Immature natural killer cell (primary cell): ENCODE results near the gene FARP2. TPM values are rescaled to one million over a fixed set of nuclear protein-coding genes. Genes with fewer than 3 reads are reported as not detected.
"Not testable (repeated sequence)": the region's sequence is repeated elsewhere in the genome, so short reads cannot be mapped to it uniquely, and the experiment has no call there.

Experiments used
- DNase-seq, 3 donors: peaks; one replicate each; pipeline ENCODE4 v3.0.0; 2022; ENCODE audit warnings: mixed read lengths in 1 of 3
- H3K27ac Mint-ChIP-seq, 6 donors: one replicate each; pipeline ENCODE4 v1.8.0; 2020; ENCODE audit warnings: mixed read lengths in 6 of 6, mild to moderate bottlenecking in 5 of 6, inconsistent platforms in 4 of 6, moderate library complexity in 3 of 6
- H3K27me3 Mint-ChIP-seq, 3 donors: one replicate each; pipeline ENCODE4 v1.8.0; 2020 to 2021; ENCODE audit warnings: low read depth in 3 of 3, mild to moderate bottlenecking in 3 of 3, mixed read lengths in 3 of 3, moderate library complexity in 3 of 3, inconsistent platforms in 1 of 3
- H3K36me3 Mint-ChIP-seq, 3 donors: one replicate each; pipeline ENCODE4 v1.8.0; 2020; ENCODE audit warnings: mixed read lengths in 3 of 3, inconsistent platforms in 2 of 3, mild to moderate bottlenecking in 2 of 3
- H3K4me1 Mint-ChIP-seq, 2 donors: one replicate each; pipeline ENCODE4 v1.8.0; 2020; ENCODE audit warnings: inconsistent platforms in 2 of 2, mild to moderate bottlenecking in 2 of 2, mixed read lengths in 2 of 2, moderate library complexity in 1 of 2
- H3K4me3 Mint-ChIP-seq, 5 donors: one replicate each; pipeline ENCODE4 v1.8.0; 2020; ENCODE audit warnings: mild to moderate bottlenecking in 5 of 5, mixed read lengths in 5 of 5, inconsistent platforms in 3 of 5, moderate library complexity in 3 of 5
- H3K9me3 Mint-ChIP-seq, 6 donors: one replicate each; pipeline ENCODE4 v1.8.0; 2020; ENCODE audit warnings: mild to moderate bottlenecking in 6 of 6, mixed read lengths in 6 of 6, inconsistent platforms in 4 of 6, moderate library complexity in 3 of 6
- polyA plus RNA-seq, 3 donors: library from polyadenylated mRNA; unstranded; fragments of 300-500 nt; fragmentation: Illumina TruSeq; gene quantifications; one replicate each; pipeline ENCODE4 v1.2.3, GENCODE V29; 2021

Gene FARP2
- polyA plus RNA-seq, 3 donors from 2014 or later = 5.3 to 8.3 (median 8.2) TPM

DNA sequence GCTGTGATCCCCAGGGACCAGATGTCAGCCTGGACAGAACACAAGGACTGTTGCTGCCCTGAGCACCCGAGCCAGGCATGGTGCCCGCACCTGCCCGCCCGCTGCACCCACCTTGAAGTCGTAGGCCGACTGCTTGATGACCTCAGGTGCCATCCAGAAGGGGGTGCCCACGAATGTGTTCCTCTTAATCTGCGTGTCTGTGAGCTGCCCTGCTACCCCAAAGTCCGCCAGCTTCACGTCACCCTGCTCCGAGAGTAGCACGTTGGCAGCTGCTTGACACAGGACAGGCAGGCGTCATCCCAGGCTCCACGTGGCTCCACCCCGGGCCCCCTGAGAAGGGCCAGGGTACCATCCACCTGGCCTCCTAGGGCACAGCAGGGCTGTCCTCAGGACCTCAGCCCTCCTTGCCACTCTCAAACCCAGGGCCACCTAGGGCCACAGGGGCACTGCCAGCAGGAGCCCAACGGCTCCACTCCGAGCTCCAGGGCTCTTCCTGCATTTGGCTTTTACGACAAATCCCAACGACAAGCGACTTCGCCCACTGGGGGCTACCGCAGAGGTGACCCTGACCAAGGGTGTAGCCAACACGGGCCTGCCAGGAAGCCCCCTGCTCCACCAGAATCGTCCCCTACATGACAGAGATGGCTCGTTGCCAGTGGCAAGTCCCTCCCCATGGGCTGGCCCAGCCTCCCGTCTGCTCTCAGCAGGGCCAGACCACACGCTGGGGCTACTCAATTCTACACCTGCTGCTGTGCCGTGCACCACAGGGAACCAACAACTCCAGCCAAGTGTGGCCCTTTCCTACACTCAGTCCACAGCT, 143.3 kb downstream of the FARP2 start:
- peaks cover 0 to 6% (median 5%) of the 10 kb centered on the region in 3 donors for H3K36me3 Mint-ChIP-seq
- H3K4me1 Mint-ChIP-seq = peaks cover 0 to 1% of the 10 kb centered on the region in 2 donors
- H3K27ac Mint-ChIP-seq = no peak overlapping the region
- no peaks in the 10 kb centered on the region for H3K27me3 Mint-ChIP-seq
- no peak overlapping the region for H3K4me3 Mint-ChIP-seq
- no peaks in the 10 kb centered on the region for H3K9me3 Mint-ChIP-seq
- no peak for DNase-seq

DNA sequence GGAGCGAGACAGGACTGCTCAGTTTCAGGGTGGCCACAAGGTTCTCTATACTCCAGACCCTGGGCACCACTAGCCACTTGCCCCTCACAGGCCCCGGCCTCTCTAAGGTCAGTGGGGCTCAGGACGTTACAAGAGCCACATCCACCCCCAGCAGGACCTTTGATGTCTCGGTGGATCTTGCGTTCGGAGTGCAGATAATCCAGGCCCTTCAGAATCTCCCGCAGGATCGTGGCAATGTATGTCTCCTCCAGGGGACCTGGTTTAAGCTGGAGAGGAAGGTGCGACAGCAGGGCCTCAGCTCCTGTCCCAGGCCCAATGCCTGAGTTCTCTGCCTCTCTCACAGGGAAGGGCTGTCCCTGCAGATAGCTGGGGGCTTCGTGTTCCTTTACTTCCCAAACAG, 143.9 kb downstream of the FARP2 start:
- Mint-ChIP-seq H3K27ac (no peak overlapping the region), H3K9me3 (no peaks in the 10 kb centered on the region), H3K36me3 (peaks cover 0 to 4% (median 3%) of the 10 kb centered on the region in 3 donors), H3K4me3 (no peak overlapping the region), H3K4me1 (peaks cover 0 to 1% of the 10 kb centered on the region in 2 donors), H3K27me3 (no peaks in the 10 kb centered on the region)
- no peak for DNase-seq

DNA sequence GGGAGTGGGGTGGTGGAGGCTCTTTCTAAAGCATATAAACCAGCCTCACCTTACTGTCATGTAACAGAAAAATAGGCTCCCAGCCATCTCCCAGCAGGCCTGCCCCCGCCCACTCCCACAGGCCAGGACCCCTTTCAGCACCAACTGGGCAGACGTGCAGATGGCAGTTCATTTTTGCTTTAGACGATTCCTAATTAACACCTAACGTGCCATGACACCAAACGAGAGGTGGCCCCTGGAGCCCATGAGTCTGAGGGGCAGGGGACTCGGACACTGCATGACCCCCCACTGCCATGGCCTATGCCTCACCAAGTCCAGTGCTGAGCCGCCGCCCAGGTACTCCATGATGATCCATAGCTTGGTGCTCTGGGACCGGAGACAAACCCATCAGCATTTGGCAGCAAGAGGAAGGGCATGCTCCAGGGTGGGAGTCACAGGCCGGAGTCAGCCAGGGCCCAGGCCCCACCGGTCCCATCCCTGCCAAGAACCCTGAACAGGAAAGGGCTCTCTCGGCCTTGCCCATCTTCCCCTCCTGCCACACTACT, 144.4 kb downstream of the FARP2 start:
- H3K4me1 Mint-ChIP-seq = peaks cover 0 to 3% of the 10 kb centered on the region in 2 donors
- no peaks in the 10 kb centered on the region for H3K36me3 Mint-ChIP-seq
- H3K27ac Mint-ChIP-seq = peak overlapping the region in 1 of 6 donors; percentile 22
- no peak for DNase-seq
- no peaks in the 10 kb centered on the region for H3K9me3 Mint-ChIP-seq
- no peak overlapping the region for H3K4me3 Mint-ChIP-seq
- no peaks in the 10 kb centered on the region for H3K27me3 Mint-ChIP-seq

DNA sequence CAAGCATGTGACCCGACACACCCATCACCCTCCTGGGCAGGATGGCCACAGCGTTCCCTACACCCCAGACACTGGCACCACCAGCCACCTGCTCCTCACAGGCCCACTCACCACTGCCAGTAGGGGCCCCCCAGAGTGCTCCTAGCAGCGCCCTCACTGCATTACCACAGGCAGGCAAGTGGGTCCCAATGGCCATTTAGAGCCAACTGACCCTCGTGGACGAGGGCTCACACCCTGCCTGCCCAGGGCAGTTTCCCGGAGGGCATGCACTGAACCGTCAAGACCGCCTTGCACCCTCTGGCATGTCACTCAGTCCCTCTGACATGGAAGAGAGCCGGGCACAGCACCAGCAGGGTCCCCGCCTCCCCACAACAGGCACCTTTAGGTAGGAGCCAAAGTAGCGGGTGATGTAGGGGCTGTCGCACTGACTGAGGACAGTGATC, 145.0 kb downstream of the FARP2 start:
- Mint-ChIP-seq H3K4me3 (no peak overlapping the region), H3K36me3 (no peaks in the 10 kb centered on the region), H3K4me1 (peaks cover 0 to 3% of the 10 kb centered on the region in 2 donors), H3K27me3 (no peaks in the 10 kb centered on the region), H3K9me3 (no peaks in the 10 kb centered on the region), H3K27ac (no peak overlapping the region)
- DNase-seq = no peak

DNA sequence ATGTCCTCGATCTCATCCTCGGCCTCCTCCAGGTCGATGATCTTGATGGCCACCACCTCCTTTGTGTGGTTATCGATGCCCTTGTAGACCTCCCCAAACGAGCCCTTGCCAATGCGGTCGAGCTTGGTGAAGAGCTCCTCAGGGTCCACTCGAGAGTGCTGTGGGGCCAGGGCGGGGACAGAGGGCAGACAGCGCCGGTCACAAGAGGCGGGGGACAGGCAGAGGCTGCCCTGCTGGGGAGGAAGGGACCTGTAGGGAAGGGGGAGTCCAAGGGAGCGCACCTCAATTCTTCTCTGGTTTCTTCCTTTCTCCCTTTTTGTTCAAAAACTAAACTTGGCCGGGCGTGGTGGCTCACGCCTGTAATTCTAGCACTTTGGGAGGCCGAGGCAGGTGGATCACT, 145.5 kb downstream of the FARP2 start:
- H3K36me3 Mint-ChIP-seq = no peaks in the 10 kb centered on the region
- no peak for DNase-seq
- no peak overlapping the region for H3K4me3 Mint-ChIP-seq
- H3K9me3 Mint-ChIP-seq = no peaks in the 10 kb centered on the region
- peaks cover 0 to 3% of the 10 kb centered on the region in 2 donors for H3K4me1 Mint-ChIP-seq
- H3K27me3 Mint-ChIP-seq = no peaks in the 10 kb centered on the region
- H3K27ac Mint-ChIP-seq = no peak overlapping the region

DNA sequence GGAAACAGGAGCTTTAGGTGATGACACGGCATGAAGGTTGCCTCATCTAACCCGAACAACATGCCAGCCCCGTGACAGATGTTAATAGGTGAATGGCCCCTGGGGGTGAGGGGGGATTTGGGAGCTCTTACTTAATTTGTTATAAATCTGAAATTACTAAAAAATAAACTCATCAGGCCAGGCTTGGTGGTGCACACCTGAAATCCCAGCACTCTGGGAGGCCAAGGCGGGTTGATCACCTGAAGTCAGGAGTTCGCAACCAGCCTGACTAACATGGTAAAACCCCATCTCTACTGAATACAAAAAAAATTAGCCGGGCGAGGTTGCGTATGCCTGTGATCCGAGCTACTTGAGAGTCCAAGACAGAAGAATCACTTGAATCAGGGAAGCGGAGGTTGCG, 146.2 kb downstream of the FARP2 start:
- H3K27me3 Mint-ChIP-seq = peaks cover 0 to under 1% (median 0%) of the 10 kb centered on the region in 3 donors
- no peak overlapping the region for H3K4me3 Mint-ChIP-seq
- peaks cover 6 to 8% of the 10 kb centered on the region in 2 donors for H3K4me1 Mint-ChIP-seq
- no peak overlapping the region for H3K27ac Mint-ChIP-seq
- no peak for DNase-seq
- no peaks in the 10 kb centered on the region for H3K9me3 Mint-ChIP-seq
- no peaks in the 10 kb centered on the region for H3K36me3 Mint-ChIP-seq

DNA sequence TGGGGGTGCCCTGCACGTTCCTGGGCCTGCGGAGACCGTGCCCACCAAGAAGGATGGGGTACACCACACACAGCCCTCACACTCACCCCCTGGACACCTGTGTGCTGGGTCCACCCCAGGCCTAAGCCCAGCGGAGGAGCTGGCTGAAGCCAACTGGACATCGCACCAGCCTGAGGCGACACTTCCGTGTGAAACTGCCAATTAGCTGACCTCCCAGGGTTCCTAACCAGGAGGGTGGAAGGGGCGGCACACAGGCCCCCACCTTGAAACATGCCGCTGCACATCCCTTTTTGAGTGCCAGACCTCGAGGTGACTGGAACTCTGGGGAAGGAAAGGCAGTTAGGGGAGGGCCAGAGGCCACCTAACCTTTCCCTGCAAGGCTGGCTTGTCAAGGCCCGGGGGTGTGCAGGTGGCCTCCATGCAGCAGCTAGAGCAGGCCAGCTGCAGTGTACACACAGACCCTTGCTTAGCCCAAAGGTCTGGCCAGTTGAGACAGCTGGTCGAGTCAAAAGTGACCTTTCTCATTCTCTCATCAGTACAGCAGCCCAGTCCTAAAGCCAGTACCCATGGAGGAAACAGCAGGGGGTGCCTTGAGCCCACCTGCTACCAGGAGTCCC, 147.8 kb downstream of the FARP2 start:
- Mint-ChIP-seq H3K4me3 (no peak overlapping the region), H3K9me3 (no peaks in the 10 kb centered on the region), H3K4me1 (peaks cover 6 to 8% of the 10 kb centered on the region in 2 donors), H3K27ac (no peak overlapping the region), H3K27me3 (peaks cover 0 to 1% (median 0%) of the 10 kb centered on the region in 3 donors), H3K36me3 (no peaks in the 10 kb centered on the region)
- no peak for DNase-seq

DNA sequence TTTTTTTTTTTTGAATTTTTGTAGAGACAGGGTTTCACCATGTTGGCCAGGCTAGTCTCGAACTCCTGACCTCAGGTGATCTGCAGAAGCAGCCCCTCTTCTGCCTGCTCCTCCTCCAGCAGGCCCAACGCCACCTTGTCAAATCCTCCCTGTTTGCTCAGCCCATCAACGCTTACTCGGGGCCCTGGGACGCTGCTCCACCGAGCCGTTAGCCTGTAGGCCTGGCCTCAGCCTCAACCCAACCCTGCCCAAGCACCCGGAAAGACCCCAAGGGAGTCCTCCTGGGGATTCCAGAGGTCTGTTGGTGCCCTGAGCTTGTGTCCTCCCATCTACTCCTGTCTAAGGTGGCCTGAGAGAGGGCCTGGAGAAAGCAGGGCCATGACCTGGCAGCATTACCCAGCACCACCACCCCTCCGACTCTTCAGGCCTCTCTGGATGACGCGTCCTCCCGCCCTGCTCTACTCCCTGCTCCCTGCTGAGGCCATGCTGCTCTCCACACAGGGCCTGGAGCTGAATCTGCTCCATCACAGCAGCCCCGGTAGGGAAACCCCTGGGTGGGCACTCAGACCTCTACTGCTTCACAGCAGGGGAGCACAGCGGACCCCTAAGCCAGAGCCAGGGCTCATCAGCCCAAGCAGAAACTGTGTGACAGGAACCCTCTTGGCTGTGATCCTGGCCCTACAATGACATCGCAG, 149.1 kb downstream of the FARP2 start:
- H3K4me3 Mint-ChIP-seq = no peak overlapping the region
- no peaks in the 10 kb centered on the region for H3K36me3 Mint-ChIP-seq
- no peaks in the 10 kb centered on the region for H3K9me3 Mint-ChIP-seq
- peaks cover 0 to 1% (median 0%) of the 10 kb centered on the region in 3 donors for H3K27me3 Mint-ChIP-seq
- no peak for DNase-seq
- peaks cover 14 to 18% of the 10 kb centered on the region in 2 donors for H3K4me1 Mint-ChIP-seq
- H3K27ac Mint-ChIP-seq = no peak overlapping the region

DNA sequence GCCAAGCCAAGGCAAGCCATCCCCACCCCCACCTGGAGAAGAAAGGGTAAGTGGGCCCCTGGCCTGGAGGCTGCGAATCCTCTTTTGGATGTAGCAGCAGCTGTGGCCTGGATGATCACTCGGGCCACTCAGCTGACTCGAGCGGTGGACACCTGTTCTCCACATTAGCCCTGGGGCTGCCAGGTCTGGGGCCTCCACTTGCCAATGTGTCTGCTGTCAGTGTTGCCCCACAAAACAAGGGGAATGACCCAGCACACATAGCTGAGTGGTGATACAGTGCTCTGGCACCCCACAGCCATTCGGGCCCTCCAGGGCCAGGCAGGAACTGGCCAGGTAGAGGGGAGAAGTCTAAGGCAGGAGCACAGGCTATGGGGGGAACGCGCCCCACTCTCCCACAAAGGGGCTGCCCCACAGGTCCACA, 149.7 kb downstream of the FARP2 start:
- H3K9me3 Mint-ChIP-seq = no peaks in the 10 kb centered on the region
- H3K27ac Mint-ChIP-seq = no peak overlapping the region
- peaks cover 0 to 1% (median 0%) of the 10 kb centered on the region in 3 donors for H3K27me3 Mint-ChIP-seq
- peak overlapping the region in 1 of 5 donors; percentile 27 for H3K4me3 Mint-ChIP-seq
- H3K36me3 Mint-ChIP-seq = no peaks in the 10 kb centered on the region
- H3K4me1 Mint-ChIP-seq = peaks cover 14 to 19% of the 10 kb centered on the region in 2 donors
- DNase-seq = no peak

DNA sequence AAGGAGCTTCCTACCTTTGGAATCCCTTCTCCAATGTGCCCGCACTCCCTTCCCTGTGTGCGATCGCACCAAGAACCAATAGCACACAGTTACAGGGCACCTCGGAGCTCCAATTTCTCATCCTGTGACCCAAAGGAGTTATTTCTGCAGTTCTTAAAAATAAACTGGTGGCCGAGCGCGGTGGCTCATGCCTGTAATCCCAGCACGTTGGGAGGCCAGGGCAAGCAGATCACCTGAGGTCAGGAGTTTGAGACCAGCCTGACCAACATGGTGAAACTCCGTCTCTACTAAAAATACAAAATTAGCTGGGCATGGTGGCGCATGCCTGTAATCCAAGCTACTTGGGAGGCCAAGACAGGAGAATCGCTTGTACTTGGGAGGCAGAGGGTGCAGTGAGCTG, 150.2 kb downstream of the FARP2 start:
- H3K9me3 Mint-ChIP-seq, DNase-seq, H3K36me3 Mint-ChIP-seq, H3K27me3 Mint-ChIP-seq, H3K27ac Mint-ChIP-seq: not testable (repeated sequence)
- Mint-ChIP-seq H3K4me1 (peaks cover 14 to 19% of the 10 kb centered on the region in 2 donors), H3K4me3 (peak overlapping the region in 2 of 5 donors; percentile 12 to 82)

DNA sequence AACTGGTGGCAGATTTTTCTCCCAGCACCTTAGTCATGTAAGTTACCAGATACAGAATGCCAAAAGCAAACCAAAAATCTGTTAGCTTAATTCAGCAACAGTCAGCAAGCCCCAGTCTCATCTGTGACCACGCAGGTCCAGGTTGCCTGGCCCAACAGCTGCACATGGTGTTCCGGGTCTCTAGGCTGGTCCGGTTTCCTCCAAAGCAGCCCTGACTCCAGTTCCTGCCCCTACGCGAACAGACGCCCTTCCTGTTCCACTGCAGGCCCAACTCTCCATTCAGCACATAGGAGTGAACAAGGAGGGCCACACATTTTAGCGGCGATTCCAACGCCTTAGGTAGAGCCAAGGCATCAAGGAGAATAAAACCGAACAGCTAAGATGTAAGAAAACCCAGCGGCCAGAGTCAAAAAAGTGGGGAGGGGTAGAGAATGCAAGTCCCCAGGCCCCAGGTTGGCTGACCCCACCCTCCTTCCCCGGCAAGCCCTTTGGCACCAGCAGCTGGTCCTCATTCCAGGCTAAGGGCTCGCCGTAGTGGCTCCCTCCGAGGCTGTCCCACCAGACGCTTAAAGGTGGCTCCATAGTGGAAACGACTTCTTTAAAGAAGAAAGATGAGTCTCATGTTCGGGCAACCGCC, 150.8 kb downstream of the FARP2 start:
- H3K27ac Mint-ChIP-seq = no peak overlapping the region

DNA sequence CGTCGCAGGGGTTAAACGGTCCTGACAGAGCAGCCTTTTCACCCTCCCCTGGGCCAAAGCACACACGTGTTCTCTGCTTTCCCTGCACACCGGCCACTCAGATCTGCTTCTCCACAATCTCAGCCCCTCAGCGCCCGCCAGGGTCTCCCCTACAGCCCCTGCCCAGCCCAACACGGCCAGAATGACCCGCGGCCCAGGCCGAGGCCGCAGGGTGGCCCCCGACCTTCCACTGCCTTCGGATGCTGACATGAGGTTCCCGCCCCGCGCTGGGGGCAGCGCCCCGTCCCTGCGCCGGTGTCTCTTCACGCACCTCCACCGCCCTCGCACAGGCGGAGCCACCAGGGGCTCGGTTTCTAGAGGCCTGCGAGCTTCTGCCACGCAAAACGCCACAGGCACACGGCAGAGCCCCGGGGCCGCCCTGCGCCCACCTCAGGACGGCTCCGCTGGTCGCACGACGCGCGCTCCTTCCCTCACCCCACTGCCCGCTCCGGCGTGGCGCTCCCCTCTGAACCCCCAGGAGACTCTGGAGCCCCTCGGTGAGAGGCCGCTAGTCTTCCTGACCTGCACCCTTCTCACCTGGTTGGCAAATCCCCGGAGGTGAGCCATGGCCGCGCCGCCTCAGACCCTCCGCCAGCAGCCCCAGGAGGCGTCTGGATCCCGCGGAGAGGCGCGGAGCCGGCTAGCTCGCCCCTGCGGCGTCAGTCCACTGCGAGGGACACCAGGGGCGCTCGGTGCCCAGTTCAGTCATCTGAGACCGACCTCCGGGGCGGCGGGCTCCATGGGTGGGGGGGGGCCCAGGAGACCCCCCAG, 151.6 kb downstream of the FARP2 start:
- peaks cover 0 to 1% (median 0%) of the 10 kb centered on the region in 3 donors for H3K27me3 Mint-ChIP-seq
- no peaks in the 10 kb centered on the region for H3K36me3 Mint-ChIP-seq

More for the DNA sequence above, 150.8 kb downstream of the FARP2 start:
- H3K4me3 Mint-ChIP-seq = peak overlapping the region; percentile 69 to 82 (median 76)
- H3K4me1 Mint-ChIP-seq = peaks cover 14 to 19% of the 10 kb centered on the region in 2 donors
- DNase-seq = no peak
- H3K9me3 Mint-ChIP-seq = peaks cover 0 to under 1% (median 0%) of the 10 kb centered on the region in 6 donors
- H3K27me3 Mint-ChIP-seq = peaks cover 0 to 1% (median 0%) of the 10 kb centered on the region in 3 donors
- no peaks in the 10 kb centered on the region for H3K36me3 Mint-ChIP-seq

More for the DNA sequence above, 151.6 kb downstream of the FARP2 start:
- H3K27ac Mint-ChIP-seq = peak overlapping the region in 1 of 6 donors; percentile 30
- peak; percentile 24 to 35 (median 29) for DNase-seq
- H3K4me3 Mint-ChIP-seq = peak overlapping the region; percentile 69 to 82 (median 76)
- peaks cover 0 to 3% (median 0%) of the 10 kb centered on the region in 6 donors for H3K9me3 Mint-ChIP-seq
- H3K4me1 Mint-ChIP-seq = peaks cover 14 to 18% of the 10 kb centered on the region in 2 donors
